K562 (cell line): Measurements from ENCODE around the gene PRKD1. TPM values are rescaled to one million over a fixed set of nuclear protein-coding genes. Genes with fewer than 3 reads are reported as not detected.

Source experiments
- ATAC-seq: fragments of 200-7000 bp; cut with Tn5 transposase; 3 replicates; pipeline ENCODE4 v1.9.1; 2020; ENCODE audit warnings: moderate library complexity
- BruUV-seq: library from RNA; stranded (reverse); fragments of 400-500 nt; replicated peaks from 2 replicates; lab custom pipeline; 2021; lab: Mats Ljungman, UMichigan
- CTCF ChIA-PET: fragments of 300-600 bp; formaldehyde crosslinking; extraction: SDS; loops from one replicate; lab custom pipeline; 2021; ENCODE audit warnings: low intra/inter-chr PET ratio; lab: Yijun Ruan, JAX
- POLR2A ChIA-PET: fragments of 300-600, 350-650 bp; sonication (Branson Sonifier 250); formaldehyde crosslinking; extraction: SDS; loops from one replicate; lab custom pipeline; 2021; ENCODE audit warnings: antibody characterized with exemption, inconsistent platforms; lab: Yijun Ruan, JAX
- DNase-seq, 4 experiments: peaks; one replicate each; pipeline versions ENCODE4 v3.0.0 to v3.0.0-alpha.2; 2011 to 2018; ENCODE audit warnings: low spot score in 3 of 4, mixed read lengths in 3 of 4; ENCODE audit errors: extremely low read depth in 1 of 4
- FAIRE-seq: peaks from 2 replicates; lab custom pipeline; 2011; peaks lifted over from hg19 to GRCh38; lab: Jason Lieb, UNC
- H2AFZ ChIP-seq: 2 replicates; pipeline ENCODE4 v1.6.0; 2011; ENCODE audit warnings: low read depth, low read length, control low read depth, inconsistent platforms
- H3K27ac ChIP-seq: fragments of 200-600 bp; 3 replicates; pipeline ENCODE4 v1.8.0; 2011; ENCODE audit warnings: low read depth, mild to moderate bottlenecking, control low read depth, inconsistent platforms, low read length, moderate library complexity, mixed read lengths; ENCODE audit errors: extremely low read depth
- H3K27me3 ChIP-seq, 2 experiments: fragments of 300-600 bp in 1 of 2; 2 replicates in 1 of 2; 3 replicates in 1 of 2; pipeline versions ENCODE4 v1.6.0 to v1.8.0; 2011; ENCODE audit warnings: inconsistent platforms in 2 of 2, low read length in 2 of 2, mild to moderate bottlenecking in 1 of 2, mixed read lengths in 1 of 2, moderate library complexity in 1 of 2; ENCODE audit not compliant: control insufficient read depth in 2 of 2, insufficient read depth in 2 of 2
- H3K36me3 ChIP-seq: fragments of 300-600 bp; 3 replicates; pipeline ENCODE4 v1.8.0; 2011; ENCODE audit warnings: mild to moderate bottlenecking, low read length, inconsistent platforms; ENCODE audit not compliant: control insufficient read depth, insufficient read depth
- H3K4me1 ChIP-seq, 2 experiments: fragments of 200-600 bp in 1 of 2; replicated peaks in 1 of 2; 2 replicates in 1 of 2; 3 replicates in 1 of 2; pipeline versions ENCODE4 v1.5.1 to v1.8.0; 2011; ENCODE audit warnings: inconsistent platforms in 2 of 2, low read length in 2 of 2, mild to moderate bottlenecking in 1 of 2, mixed read lengths in 1 of 2, moderate library complexity in 1 of 2; ENCODE audit not compliant: control insufficient read depth in 2 of 2, insufficient read depth in 2 of 2
- H3K4me2 ChIP-seq: 2 replicates; pipeline ENCODE4 v1.6.1; 2011; ENCODE audit warnings: low read length, control low read depth, inconsistent platforms, mixed read lengths; ENCODE audit not compliant: insufficient read depth
- H3K4me3 ChIP-seq: fragments of 200-600 bp; sonication (generic), shearing (Covaris generic); 2 replicates; pipeline ENCODE4 v1.5.1; 2016; ENCODE audit warnings: control low read depth, inconsistent platforms
- H3K79me2 ChIP-seq: fragments of 200-600 bp; 3 replicates; pipeline ENCODE4 v1.8.0; 2011; ENCODE audit warnings: low read length, inconsistent platforms; ENCODE audit not compliant: control insufficient read depth, insufficient read depth
- H3K9ac ChIP-seq, 2 experiments: 2 replicates each; pipeline versions ENCODE4 v1.6.0 to v1.6.1; 2011; ENCODE audit warnings: low read depth in 2 of 2, low read length in 2 of 2, control low read depth in 1 of 2, inconsistent platforms in 1 of 2, mild to moderate bottlenecking in 1 of 2, mixed read lengths in 1 of 2; ENCODE audit not compliant: insufficient read depth in 1 of 2
- H3K9me1 ChIP-seq: one replicate; pipeline ENCODE4 v1.6.0; 2011; ENCODE audit warnings: inconsistent platforms, mild to moderate bottlenecking, low read length, moderate library complexity; ENCODE audit not compliant: control insufficient read depth, insufficient read depth
- H3K9me3 ChIP-seq: replicated peaks from 2 replicates; pipeline ENCODE4 v1.5.1; 2011; ENCODE audit warnings: low read depth, low read length, inconsistent platforms; ENCODE audit not compliant: control insufficient read depth, insufficient read depth
- H4K20me1 ChIP-seq: replicated peaks from 2 replicates; pipeline ENCODE4 v1.6.1; 2011; ENCODE audit warnings: low read length, inconsistent platforms, mixed read lengths; ENCODE audit not compliant: control insufficient read depth, insufficient read depth
- DEAF1 ChIP-seq: fragments of 450-650 bp; formaldehyde crosslinking; IDR thresholded peaks from 2 replicates; pipeline ENCODE4 v1.4.0; 2020; ENCODE audit warnings: mild to moderate bottlenecking, moderate library complexity
- GABPB1 ChIP-seq: sonication (generic); formaldehyde crosslinking; IDR thresholded peaks from 2 replicates; pipeline ENCODE4 v1.8.0; 2022; ENCODE audit warnings: mild to moderate bottlenecking, missing genetic modification reagents
- KDM1A ChIP-seq, 2 experiments: fragments of 450-650 bp; IDR thresholded peaks; 2 replicates each; pipeline ENCODE4 v1.6.1; 2016; ENCODE audit warnings: mild to moderate bottlenecking in 2 of 2
- MEIS2 ChIP-seq: fragments of 450-650 bp; IDR thresholded peaks from 2 replicates; pipeline ENCODE4 v1.6.1; 2014; ENCODE audit warnings: mild to moderate bottlenecking; ENCODE audit not compliant: partially characterized antibody
- NUFIP1 ChIP-seq: fragments of 450-650 bp; IDR thresholded peaks from 2 replicates; pipeline ENCODE4 v1.6.1; 2018; ENCODE audit not compliant: partially characterized antibody
- RBM34 ChIP-seq: fragments of 200-400 bp; formaldehyde crosslinking; IDR thresholded peaks from 2 replicates; pipeline ENCODE4 v1.6.1; 2018; ENCODE audit warnings: low read length, borderline replicate concordance; ENCODE audit not compliant: insufficient read depth
- TCF15 ChIP-seq: fragments of 250-450 bp; sonication (Bioruptor Pico); IDR thresholded peaks from 2 replicates; pipeline ENCODE4 v1.8.0; 2022; ENCODE audit warnings: moderate library complexity, mild to moderate bottlenecking, inconsistent platforms
- ZNF561 ChIP-seq: fragments of 450-650 bp; formaldehyde crosslinking; conservative IDR thresholded peaks from 2 replicates; pipeline ENCODE4 v1.4.0; 2020; ENCODE audit warnings: mild to moderate bottlenecking, moderate library complexity
- WGBS: fragments of 100-300 bp; shearing (Covaris generic); methylation state at CpG from one replicate; pipeline ENCODE4 v1.1.6; 2016; ENCODE audit warnings: low coverage, mixed read lengths; ENCODE audit not compliant: insufficient coverage; ENCODE audit errors: missing lambda C conversion rate; 5-methylcytosine and 5-hydroxymethylcytosine counted together
- in situ Hi-C: fragments of 300-500 bp; cut with MboI; formaldehyde crosslinking; loops from 4 replicates; pipeline ENCODE4 v1.15.0; 2018; ENCODE audit warnings: inconsistent platforms, mixed read lengths
- intact Hi-C: fragments of 100-400 bp; cut with micrococcal nuclease; formaldehyde crosslinking; loops from 2 replicates; pipeline ENCODE4 v1.14.2; 2022
- polyA plus RNA-seq, 8 experiments: library from polyadenylated mRNA; depleted of rRNA in 4 of 8; stranded (reverse) in 5 of 8; unstranded in 3 of 8; fragments of >200 nt; fragmentation: Nextera tagmentation in 2 of 8; fragmentation: Illumina TruSeq in 1 of 8; extraction: Ambion mirVana in 2 of 8; extraction: Trizol in 1 of 8; gene quantifications; 2 replicates each; pipeline versions ENCODE4 v1.2.1 to v1.2.3, GENCODE V29; 2011 to 2014; ENCODE audit warnings: inconsistent platforms in 1 of 8, missing spikeins in 1 of 8
- total RNA-seq, 7 experiments: library from RNA; depleted of rRNA in 6 of 7; stranded (reverse); fragments of >200 nt in 6 of 7; fragmentation: Illumina TruSeq in 2 of 7; extraction: Trizol in 2 of 7; gene quantifications; 2 replicates each; pipeline versions ENCODE4 v1.2.1 to v1.2.3, GENCODE V29; 2011 to 2021; ENCODE audit warnings: low replicate concordance in 1 of 7
- TF ChIP-seq, protein P1 (sequence below), 2 experiments: fragments of 450-650 bp; IDR thresholded peaks; 2 replicates each; pipeline ENCODE4 v1.6.1; 2016; ENCODE audit warnings: mild to moderate bottlenecking in 2 of 2, borderline replicate concordance in 1 of 2, low read depth in 1 of 2, moderate library complexity in 1 of 2

PRKD1 gene
- total and polyA plus RNA-seq, 9 of the 15 experiments (the other 6 are each of a cell fraction or from before 2014, with no cell fraction given): 0.04 to 0.25 (median 0.13) TPM; not detected in 1

GRCh38 chr14:29846339-29847055, 81.2 kb downstream of the PRKD1 start:
- Histone ChIP-seq H3K79me2 (no peaks in the 10 kb centered on the region), H4K20me1 (no peaks in the 10 kb centered on the region), H3K36me3 (no peaks in the 10 kb centered on the region), H3K4me2 (no peak overlapping the region), H3K4me1 (no peaks in the 10 kb centered on the region), H3K9me3 (no peaks in the 10 kb centered on the region), H3K4me3 (no peak overlapping the region), H3K27me3 (no peaks in the 10 kb centered on the region), H2AFZ (no peak overlapping the region), H3K9me1 (no peaks in the 10 kb centered on the region), H3K9ac (no peak overlapping the region), H3K27ac (no peak overlapping the region)
- no peak for FAIRE-seq
- 0% methylated on average over 2 of the region's 2 CpGs for WGBS
- POLR2A ChIA-PET: no interaction called here
- no peak for DNase-seq
- TF ChIP-seq, protein P1, sequence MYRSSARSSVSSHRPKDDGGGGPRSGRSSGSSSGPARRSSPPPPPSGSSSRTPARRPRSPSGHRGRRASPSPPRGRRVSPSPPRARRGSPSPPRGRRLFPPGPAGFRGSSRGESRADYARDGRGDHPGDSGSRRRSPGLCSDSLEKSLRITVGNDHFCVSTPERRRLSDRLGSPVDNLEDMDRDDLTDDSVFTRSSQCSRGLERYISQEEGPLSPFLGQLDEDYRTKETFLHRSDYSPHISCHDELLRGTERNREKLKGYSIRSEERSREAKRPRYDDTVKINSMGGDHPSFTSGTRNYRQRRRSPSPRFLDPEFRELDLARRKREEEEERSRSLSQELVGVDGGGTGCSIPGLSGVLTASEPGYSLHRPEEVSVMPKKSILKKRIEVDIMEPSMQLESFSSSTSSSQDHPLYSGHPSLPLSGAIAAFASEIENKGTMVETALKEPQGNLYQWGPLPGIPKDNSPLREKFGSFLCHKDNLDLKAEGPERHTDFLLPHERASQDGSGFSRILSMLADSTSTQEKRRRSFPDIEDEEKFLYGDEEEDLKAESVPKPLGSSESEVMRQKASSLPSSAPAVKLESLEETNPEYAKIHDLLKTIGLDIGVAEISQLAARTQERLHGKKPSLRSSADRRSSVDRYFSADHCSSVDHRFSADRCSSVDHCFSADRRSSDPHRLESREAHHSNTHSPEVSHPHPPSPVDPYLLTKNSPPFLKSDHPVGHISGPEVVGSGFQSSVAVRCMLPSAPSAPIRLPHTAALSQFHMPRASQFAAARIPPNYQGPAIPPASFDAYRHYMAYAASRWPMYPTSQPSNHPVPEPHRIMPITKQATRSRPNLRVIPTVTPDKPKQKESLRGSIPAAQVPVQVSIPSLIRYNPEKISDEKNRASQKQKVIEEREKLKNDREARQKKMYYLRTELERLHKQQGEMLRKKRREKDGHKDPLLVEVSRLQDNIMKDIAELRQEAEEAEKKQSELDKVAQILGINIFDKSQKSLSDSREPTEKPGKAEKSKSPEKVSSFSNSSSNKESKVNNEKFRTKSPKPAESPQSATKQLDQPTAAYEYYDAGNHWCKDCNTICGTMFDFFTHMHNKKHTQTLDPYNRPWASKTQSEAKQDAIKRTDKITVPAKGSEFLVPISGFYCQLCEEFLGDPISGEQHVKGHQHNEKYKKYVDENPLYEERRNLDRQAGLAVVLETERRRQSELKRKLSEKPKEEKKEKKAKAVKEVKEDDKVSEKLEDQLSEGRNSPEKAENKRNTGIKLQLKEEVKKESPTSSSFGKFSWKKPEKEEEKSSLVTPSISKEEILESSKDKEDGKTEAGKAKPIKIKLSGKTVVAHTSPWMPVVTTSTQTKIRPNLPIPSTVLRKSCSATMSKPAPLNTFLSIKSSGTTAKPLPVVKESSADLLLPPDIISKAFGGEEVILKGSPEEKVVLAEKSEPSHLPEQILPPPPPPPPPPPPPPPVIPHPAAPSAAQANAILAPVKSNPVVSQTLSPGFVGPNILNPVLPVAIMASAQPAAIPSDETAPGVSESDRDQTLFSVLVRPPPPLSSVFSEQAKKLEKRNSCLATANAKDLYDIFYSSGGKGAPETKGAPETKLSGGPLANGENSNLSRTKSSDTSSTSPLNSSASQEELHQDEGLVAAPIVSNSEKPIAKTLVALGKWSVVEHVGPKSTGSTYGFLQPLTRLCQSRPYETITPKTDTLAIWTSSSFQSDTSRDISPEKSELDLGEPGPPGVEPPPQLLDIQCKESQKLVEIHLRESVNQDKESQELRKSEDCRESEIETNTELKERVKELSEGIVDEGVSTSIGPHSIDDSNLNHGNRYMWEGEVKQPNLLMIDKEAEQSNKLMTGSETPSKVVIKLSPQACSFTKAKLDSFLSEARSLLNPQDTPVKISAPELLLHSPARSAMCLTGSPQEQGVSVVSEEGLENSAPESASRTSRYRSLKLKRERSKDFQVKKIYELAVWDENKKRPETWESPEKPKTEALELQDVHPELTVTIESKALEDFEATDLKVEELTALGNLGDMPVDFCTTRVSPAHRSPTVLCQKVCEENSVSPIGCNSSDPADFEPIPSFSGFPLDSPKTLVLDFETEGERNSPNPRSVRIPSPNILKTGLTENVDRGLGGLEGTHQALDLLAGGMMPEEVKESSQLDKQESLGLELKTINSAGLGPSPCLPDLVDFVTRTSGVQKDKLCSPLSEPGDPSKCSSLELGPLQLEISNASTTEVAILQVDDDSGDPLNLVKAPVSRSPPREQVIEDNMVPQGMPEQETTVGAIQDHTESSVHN (IDR thresholded peaks at IDR 0.05; ENCODE audit: borderline replicate concordance in 1 of 2, low read depth in 1 of 2): no peak
- no peak for TF ChIP-seq ZNF561 (CRISPR knock-in tag)
- TF ChIP-seq TCF15: no peak
- no peak for TF ChIP-seq GABPB1 (CRISPR knock-in tag)
- TF ChIP-seq RBM34: no peak
- TF ChIP-seq DEAF1 (CRISPR knock-in tag): no peak
- no peak for TF ChIP-seq MEIS2
- TF ChIP-seq KDM1A (IDR thresholded peaks at IDR 0.05): no peak
- no peak for TF ChIP-seq NUFIP1
- intact Hi-C loops (no loop called here), in situ Hi-C loops (no loop called here)
- no peak for ATAC-seq
- CTCF ChIA-PET: no interaction called here
- BruUV-seq: no TSS peak
